H9 (cell line): ENCODE results near the gene CPA2. TPM values are rescaled to one million over a fixed set of nuclear protein-coding genes. Genes with fewer than 3 reads are reported as not detected.

Source experiments
- DNase-seq: peaks from one replicate; pipeline ENCODE4 v3.0.0-alpha.2; 2017
- H2AFZ ChIP-seq: one replicate; pipeline ENCODE4 v1.6.1; 2013; ENCODE audit warnings: mild to moderate bottlenecking, low read length, control low read depth, moderate library complexity
- H2AK5ac ChIP-seq: 2 replicates; pipeline ENCODE4 v1.6.1; 2013; ENCODE audit warnings: low read length, control low read depth, mixed read lengths; ENCODE audit not compliant: insufficient read length
- H2BK120ac ChIP-seq: one replicate; pipeline ENCODE4 v1.6.1; 2013; ENCODE audit warnings: low read depth, mild to moderate bottlenecking, low read length, control low read depth, inconsistent platforms; ENCODE audit not compliant: poor library complexity, severe bottlenecking
- H2BK12ac ChIP-seq: 2 replicates; pipeline ENCODE4 v1.6.1; 2013; ENCODE audit warnings: low read length, control low read depth, mixed read lengths, low read depth; ENCODE audit not compliant: insufficient read length
- H2BK15ac ChIP-seq: 2 replicates; pipeline ENCODE4 v1.6.1; 2013; ENCODE audit warnings: low read depth, low read length, control low read depth
- H2BK20ac ChIP-seq: one replicate; pipeline ENCODE4 v1.6.1; 2013; ENCODE audit warnings: low read depth, mild to moderate bottlenecking, low read length, control low read depth, inconsistent platforms; ENCODE audit not compliant: poor library complexity, severe bottlenecking
- H2BK5ac ChIP-seq: 2 replicates; pipeline ENCODE4 v1.6.1; 2013; ENCODE audit warnings: low read length, control low read depth, mixed read lengths; ENCODE audit not compliant: insufficient read length
- H3K14ac ChIP-seq: 2 replicates; pipeline ENCODE4 v1.6.1; 2013; ENCODE audit warnings: low read length, control low read depth; ENCODE audit not compliant: insufficient read depth
- H3K18ac ChIP-seq: 2 replicates; pipeline ENCODE4 v1.6.1; 2013; ENCODE audit warnings: low read depth, mild to moderate bottlenecking, mixed read lengths, low read length, control low read depth; ENCODE audit not compliant: insufficient read length
- H3K23ac ChIP-seq: 2 replicates; pipeline ENCODE4 v1.6.1; 2013; ENCODE audit warnings: low read length, control low read depth, mixed read lengths, low read depth; ENCODE audit not compliant: insufficient read length
- H3K23me2 ChIP-seq: 2 replicates; pipeline ENCODE4 v1.6.1; 2013; ENCODE audit warnings: low read depth, mild to moderate bottlenecking, mixed read lengths, low read length, control low read depth; ENCODE audit not compliant: insufficient read length, poor library complexity, severe bottlenecking
- H3K27ac ChIP-seq: 2 replicates; pipeline ENCODE4 v1.5.1; 2013; ENCODE audit warnings: low read length, control low read depth, mixed read lengths, low read depth; ENCODE audit not compliant: insufficient read length
- H3K27me3 ChIP-seq: 2 replicates; pipeline ENCODE4 v1.6.1; 2013; ENCODE audit warnings: low read length, control low read depth, inconsistent platforms; ENCODE audit not compliant: insufficient read depth
- H3K4ac ChIP-seq: 2 replicates; pipeline ENCODE4 v1.6.1; 2013; ENCODE audit warnings: low read depth, mild to moderate bottlenecking, control low read depth, inconsistent platforms, low read length, moderate library complexity
- H3K4me1 ChIP-seq: 2 replicates; pipeline ENCODE4 v1.6.1; 2013; ENCODE audit warnings: low read length, control low read depth, inconsistent platforms; ENCODE audit not compliant: insufficient read depth
- H3K4me2 ChIP-seq: 2 replicates; pipeline ENCODE4 v1.6.1; 2013; ENCODE audit warnings: low read length, control low read depth, mixed read lengths; ENCODE audit not compliant: insufficient read length, insufficient read depth
- H3K56ac ChIP-seq: 2 replicates; pipeline ENCODE4 v1.6.1; 2013; ENCODE audit warnings: low read depth, mild to moderate bottlenecking, mixed read lengths, low read length, control low read depth; ENCODE audit not compliant: insufficient read length
- H3K79me1 ChIP-seq: 2 replicates; pipeline ENCODE4 v1.6.1; 2013; ENCODE audit warnings: low read depth, mild to moderate bottlenecking, moderate library complexity, low read length, control low read depth, inconsistent platforms; ENCODE audit not compliant: insufficient read depth, poor library complexity, severe bottlenecking
- H3K79me2 ChIP-seq: 2 replicates; pipeline ENCODE4 v1.6.1; 2013; ENCODE audit warnings: low read length, control low read depth, inconsistent platforms; ENCODE audit not compliant: insufficient read depth
- H3K9ac ChIP-seq: 2 replicates; pipeline ENCODE4 v1.6.1; 2013; ENCODE audit warnings: low read length, control low read depth, mixed read lengths; ENCODE audit not compliant: insufficient read length; ENCODE audit errors: extremely low read depth
- H3K9me3 ChIP-seq: one replicate; pipeline ENCODE4 v1.6.1; 2013; ENCODE audit warnings: low read depth, low read length, inconsistent platforms; ENCODE audit not compliant: control insufficient read depth
- H3T11ph ChIP-seq: one replicate; pipeline ENCODE4 v1.6.1; 2013; ENCODE audit warnings: mild to moderate bottlenecking, low read length, control low read depth, inconsistent platforms
- H4K20me1 ChIP-seq: one replicate; pipeline ENCODE4 v1.6.1; 2013; ENCODE audit not compliant: control insufficient read depth, insufficient read length, insufficient read depth
- H4K5ac ChIP-seq: 2 replicates; pipeline ENCODE4 v1.6.1; 2013; ENCODE audit warnings: low read depth, mild to moderate bottlenecking, mixed read lengths, low read length, control low read depth; ENCODE audit not compliant: insufficient read length
- H4K8ac ChIP-seq: replicated peaks from 2 replicates; pipeline ENCODE4 v1.6.1; 2013; ENCODE audit warnings: low read length, control low read depth, mixed read lengths, low read depth; ENCODE audit not compliant: insufficient read length
- H4K91ac ChIP-seq: 2 replicates; pipeline ENCODE4 v1.6.1; 2013; ENCODE audit warnings: low read depth, mild to moderate bottlenecking, moderate library complexity, mixed read lengths, low read length, control low read depth; ENCODE audit not compliant: insufficient read length
- H3K27ac Mint-ChIP-seq, 3 experiments: 2 replicates in 2 of 3; 3 replicates in 1 of 3; pipeline ENCODE4 v1.8.0; 2020 to 2021; ENCODE audit warnings: mixed read lengths in 3 of 3, mild to moderate bottlenecking in 1 of 3, moderate library complexity in 1 of 3
- H3K27me3 Mint-ChIP-seq: 2 replicates; pipeline ENCODE4 v1.8.0; 2021; ENCODE audit warnings: low read depth, mild to moderate bottlenecking, moderate library complexity, mixed read lengths
- H3K36me3 Mint-ChIP-seq, 3 experiments: 2 replicates in 2 of 3; 3 replicates in 1 of 3; pipeline ENCODE4 v1.8.0; 2020 to 2021; ENCODE audit warnings: low read depth in 3 of 3, mixed read lengths in 3 of 3; ENCODE audit not compliant: insufficient read depth in 1 of 3
- H3K4me1 Mint-ChIP-seq, 2 experiments: 2 replicates each; pipeline ENCODE4 v1.8.0; 2020; ENCODE audit warnings: mixed read lengths in 2 of 2
- H3K4me3 Mint-ChIP-seq, 2 experiments: 2 replicates in 1 of 2; 3 replicates in 1 of 2; pipeline ENCODE4 v1.8.0; 2020 to 2021; ENCODE audit warnings: mild to moderate bottlenecking in 2 of 2, mixed read lengths in 2 of 2, moderate library complexity in 1 of 2
- H3K9me3 Mint-ChIP-seq, 2 experiments: 2 replicates in 1 of 2; 3 replicates in 1 of 2; pipeline ENCODE4 v1.8.0; 2020; ENCODE audit warnings: mild to moderate bottlenecking in 2 of 2, mixed read lengths in 2 of 2, moderate library complexity in 1 of 2
- CTCF ChIP-seq: fragments of 200-600 bp; sonication (generic); conservative IDR thresholded peaks from 3 replicates; pipeline ENCODE4 v1.8.0; 2021; ENCODE audit warnings: antibody characterized with exemption, mild to moderate bottlenecking
- WGBS: extraction: QIAGEN DNeasy Blood & Tissue Kit; methylation state at CpG from one replicate; pipeline ENCODE4 v1.1.7; 2013; ENCODE audit warnings: missing lambda C conversion rate, low lambda C conversion rate, mixed read lengths; ENCODE audit not compliant: insufficient read length; ENCODE audit errors: extremely low coverage; 5-methylcytosine and 5-hydroxymethylcytosine counted together
- total RNA-seq: library from RNA; stranded (reverse); gene quantifications from 2 replicates; pipeline ENCODE4 v1.2.1, GENCODE V29; 2021

Gene CPA2
- total RNA-seq, 1 experiment from 2014 or later: not detected

GRCh38 chr7:130279906-130280305 is 13.2 kb downstream of the CPA2 start:
- no peak overlapping the region for H2BK20ac ChIP-seq
- peaks cover 5% of the 10 kb centered on the region; the same call in 1 of the 2 replicates for H3K4me1 ChIP-seq
- H3K56ac ChIP-seq: no peak overlapping the region
- H3K18ac ChIP-seq: no peak overlapping the region
- TF ChIP-seq CTCF: no peak
- H3K9ac ChIP-seq: no peak overlapping the region
- H2BK5ac ChIP-seq: no peak overlapping the region
- no peak overlapping the region for H4K5ac ChIP-seq
- H3K27ac ChIP-seq: no peak overlapping the region
- H3K4me1 Mint-ChIP-seq: peaks cover 15 to 21% of the 10 kb centered on the region in 2 experiments
- no peaks in the 10 kb centered on the region for H3K79me1 ChIP-seq
- no peaks in the 10 kb centered on the region for H3K9me3 ChIP-seq
- no peak overlapping the region for H3T11ph ChIP-seq
- H3K36me3 Mint-ChIP-seq: no peaks in the 10 kb centered on the region
- H4K20me1 ChIP-seq: no peaks in the 10 kb centered on the region
- no peaks in the 10 kb centered on the region for H3K9me3 Mint-ChIP-seq
- H3K4me3 Mint-ChIP-seq: no peak overlapping the region
- no peak overlapping the region for H3K23ac ChIP-seq
- no peak overlapping the region for H3K4ac ChIP-seq
- peaks cover 5% of the 10 kb centered on the region for H3K27me3 Mint-ChIP-seq
- H4K8ac ChIP-seq: no peak overlapping the region
- no peak overlapping the region for H2AFZ ChIP-seq
- H3K79me2 ChIP-seq: no peaks in the 10 kb centered on the region
- WGBS: no CpG with 5 or more reads among the region's 1 CpG
- no peaks in the 10 kb centered on the region for H3K23me2 ChIP-seq
- H2BK120ac ChIP-seq: no peak overlapping the region
- DNase-seq: no peak
- no peak overlapping the region for H4K91ac ChIP-seq
- H3K14ac ChIP-seq: no peak overlapping the region
- no peak overlapping the region for H2BK15ac ChIP-seq
- H2BK12ac ChIP-seq: no peak overlapping the region
- no peak overlapping the region for H3K4me2 ChIP-seq
- no peaks in the 10 kb centered on the region for H3K27me3 ChIP-seq
- H3K27ac Mint-ChIP-seq: no peak overlapping the region
- H2AK5ac ChIP-seq: no peak overlapping the region
